ENCODE results near the gene TBX6. TPM values are rescaled to one million over a fixed set of nuclear protein-coding genes. Genes with fewer than 3 reads are reported as not detected.

Gene TBX6
- total RNA-seq, 1 donor from 2014 or later, result 0.75 TPM

- H3K27ac ChIP-seq, result peak overlapping the region; percentile 14 to 31
- intact Hi-C loops (cut with DNase I), result loop anchor here (5.0 to 10.0 kb wide), 3 partner anchors 248 to 585 kb away; partner anchors contain the start of genes FBRS, MAZ, MVP and PRR14
- DNase-seq (ENCODE audit: low spot score in 2 of 2), result no peak
- peak overlapping the region in 1 of 2 donors; percentile 7 for H3K4me3 ChIP-seq
- no peaks in the 10 kb centered on the region for H3K27me3 ChIP-seq
- TF ChIP-seq, protein P1, sequence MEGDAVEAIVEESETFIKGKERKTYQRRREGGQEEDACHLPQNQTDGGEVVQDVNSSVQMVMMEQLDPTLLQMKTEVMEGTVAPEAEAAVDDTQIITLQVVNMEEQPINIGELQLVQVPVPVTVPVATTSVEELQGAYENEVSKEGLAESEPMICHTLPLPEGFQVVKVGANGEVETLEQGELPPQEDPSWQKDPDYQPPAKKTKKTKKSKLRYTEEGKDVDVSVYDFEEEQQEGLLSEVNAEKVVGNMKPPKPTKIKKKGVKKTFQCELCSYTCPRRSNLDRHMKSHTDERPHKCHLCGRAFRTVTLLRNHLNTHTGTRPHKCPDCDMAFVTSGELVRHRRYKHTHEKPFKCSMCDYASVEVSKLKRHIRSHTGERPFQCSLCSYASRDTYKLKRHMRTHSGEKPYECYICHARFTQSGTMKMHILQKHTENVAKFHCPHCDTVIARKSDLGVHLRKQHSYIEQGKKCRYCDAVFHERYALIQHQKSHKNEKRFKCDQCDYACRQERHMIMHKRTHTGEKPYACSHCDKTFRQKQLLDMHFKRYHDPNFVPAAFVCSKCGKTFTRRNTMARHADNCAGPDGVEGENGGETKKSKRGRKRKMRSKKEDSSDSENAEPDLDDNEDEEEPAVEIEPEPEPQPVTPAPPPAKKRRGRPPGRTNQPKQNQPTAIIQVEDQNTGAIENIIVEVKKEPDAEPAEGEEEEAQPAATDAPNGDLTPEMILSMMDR (IDR thresholded peaks at IDR 0.05), result no peak
- H3K4me1 ChIP-seq, result peaks cover 18 to 38% of the 10 kb centered on the region in 2 donors
- H3K9me3 ChIP-seq, result no peaks in the 10 kb centered on the region
- peaks cover 55 to 63% of the 10 kb centered on the region in 2 donors for H3K36me3 ChIP-seq
Observed at GRCh38 chr16:30069611-30070462, 21.9 kb downstream of the TBX6 start.

DNA sequence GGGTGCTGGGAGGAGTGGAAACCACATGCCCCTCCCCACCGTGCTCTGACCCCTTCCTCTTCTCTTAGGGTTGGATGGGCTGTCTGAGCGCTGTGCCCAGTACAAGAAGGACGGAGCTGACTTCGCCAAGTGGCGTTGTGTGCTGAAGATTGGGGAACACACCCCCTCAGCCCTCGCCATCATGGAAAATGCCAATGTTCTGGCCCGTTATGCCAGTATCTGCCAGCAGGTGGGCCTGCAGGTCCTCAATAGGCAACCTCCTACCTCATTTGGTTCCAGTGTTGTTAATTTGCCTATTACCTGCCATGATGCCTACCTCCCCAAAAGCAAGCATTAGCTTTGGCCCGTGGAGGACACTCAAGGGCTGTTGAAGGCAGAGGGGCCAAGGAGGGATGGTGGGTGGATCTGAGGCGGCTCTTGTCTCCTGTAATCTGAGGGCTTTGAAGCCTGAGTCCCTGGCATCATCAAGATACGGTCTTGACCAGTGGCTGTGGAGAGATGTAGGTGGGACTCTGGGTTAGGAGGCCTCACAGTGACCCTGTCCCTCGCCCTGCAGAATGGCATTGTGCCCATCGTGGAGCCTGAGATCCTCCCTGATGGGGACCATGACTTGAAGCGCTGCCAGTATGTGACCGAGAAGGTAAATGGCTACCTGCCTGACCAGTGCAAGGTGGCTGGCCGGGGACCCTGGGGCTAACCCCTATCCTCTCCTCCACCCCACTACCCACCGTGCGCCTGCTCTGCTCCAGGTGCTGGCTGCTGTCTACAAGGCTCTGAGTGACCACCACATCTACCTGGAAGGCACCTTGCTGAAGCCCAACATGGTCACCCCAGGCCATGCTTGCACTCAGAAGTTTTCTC lies 22.7 kb downstream of the TBX6 start:
- peaks cover 55 to 63% of the 10 kb centered on the region in 2 donors for H3K36me3 ChIP-seq

DNA sequence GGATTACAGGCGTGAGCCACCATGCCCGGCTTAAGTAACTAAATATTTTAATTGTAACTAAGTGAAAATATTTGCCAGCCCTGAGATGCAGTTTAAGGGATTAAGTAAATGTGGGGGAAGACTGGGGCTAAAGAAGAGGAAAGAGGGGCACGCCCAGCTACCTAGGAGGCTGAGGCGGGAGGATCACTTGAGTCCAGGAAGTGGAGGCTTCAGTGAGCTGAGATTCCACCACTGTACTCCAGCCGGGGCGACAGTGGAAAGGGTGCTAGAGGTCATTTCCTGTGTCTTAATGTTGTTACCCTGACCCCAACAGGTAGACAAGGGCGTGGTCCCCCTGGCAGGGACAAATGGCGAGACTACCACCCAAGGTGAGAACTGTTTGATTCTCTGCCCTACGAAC lies 23.4 kb downstream of the TBX6 start:
- Histone ChIP-seq H3K4me1 (peaks cover 19 to 44% of the 10 kb centered on the region in 2 donors), H3K27ac (peak overlapping the region; percentile 42 to 48), H3K4me3 (peak overlapping the region in 1 of 2 donors; percentile 92), H3K36me3 (peaks cover 55 to 60% of the 10 kb centered on the region in 2 donors), H3K9me3 (no peaks in the 10 kb centered on the region), H3K27me3 (no peaks in the 10 kb centered on the region)
- intact Hi-C loops (cut with DNase I), result loop anchor here (5.0 to 10.0 kb wide), 3 partner anchors 246 to 586 kb away; partner anchors contain the start of genes FBRS, MAZ, MVP and PRR14
- DNase-seq (ENCODE audit: low spot score in 2 of 2), result no peak
- TF ChIP-seq, protein P1 (IDR thresholded peaks at IDR 0.05), result no peak

More for the DNA sequence above, 22.7 kb downstream of the TBX6 start:
- Histone ChIP-seq H3K9me3 (no peaks in the 10 kb centered on the region), H3K4me3 (peak overlapping the region in 1 of 2 donors; percentile 92), H3K4me1 (peaks cover 18 to 38% of the 10 kb centered on the region in 2 donors), H3K27me3 (no peaks in the 10 kb centered on the region), H3K27ac (peak overlapping the region; percentile 42 to 48)
- intact Hi-C loops (cut with DNase I), result loop anchor here (5.0 to 10.0 kb wide), 3 partner anchors 247 to 586 kb away; partner anchors contain the start of genes FBRS, MAZ, MVP and PRR14
- TF ChIP-seq, protein P1 (IDR thresholded peaks at IDR 0.05), result peak in 2 of 3 experiments; percentile 12 to 16
- no peak for DNase-seq (ENCODE audit: low spot score in 2 of 2)

DNA sequence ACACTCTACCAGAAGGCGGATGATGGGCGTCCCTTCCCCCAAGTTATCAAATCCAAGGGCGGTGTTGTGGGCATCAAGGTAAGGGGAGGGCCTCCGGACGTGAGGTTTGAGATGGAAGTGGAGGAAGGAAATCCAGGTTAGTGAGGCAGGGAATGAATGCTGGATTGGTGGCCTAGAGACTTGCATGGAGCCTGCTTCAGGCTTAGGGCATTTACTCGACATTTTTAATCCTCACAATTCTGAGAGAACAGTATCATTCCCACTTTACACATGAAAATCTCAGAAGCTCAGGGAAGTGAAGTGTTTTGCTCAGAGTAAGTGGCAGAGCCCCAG lies 24.2 kb downstream of the TBX6 start:
- Histone ChIP-seq H3K9me3 (no peaks in the 10 kb centered on the region), H3K36me3 (peaks cover 53 to 54% of the 10 kb centered on the region in 2 donors), H3K4me1 (peaks cover 22 to 51% of the 10 kb centered on the region in 2 donors), H3K4me3 (peak overlapping the region; percentile 92), H3K27ac (peak overlapping the region; percentile 97 to 99), H3K27me3 (no peaks in the 10 kb centered on the region)
- TF ChIP-seq, protein P1 (IDR thresholded peaks at IDR 0.05), result no peak
- no peak for DNase-seq (ENCODE audit: low spot score in 2 of 2)
- intact Hi-C loops (cut with DNase I), result loop anchor here (5.0 to 10.0 kb wide), 3 partner anchors 245 to 587 kb away; partner anchors contain the start of genes FBRS, MAZ, MVP and PRR14
